Measurements from ENCODE around the gene ATP1B4. TPM values are rescaled to one million over a fixed set of nuclear protein-coding genes. Genes with fewer than 3 reads are reported as not detected.
"Not testable (repeated sequence)": the region's sequence is repeated elsewhere in the genome, so short reads cannot be mapped to it uniquely, and the experiment has no call there.

ATP1B4 gene
- not detected for polyA plus RNA-seq (2012; ENCODE audit: missing spikeins)

- no peak for FAIRE-seq
- TF ChIP-seq POLR2A (IDR thresholded peaks at IDR 0.05; ENCODE audit: low read depth, low read length) (no peak), POLR2AphosphoS5 (IDR thresholded peaks at IDR 0.05; ENCODE audit: low read depth, low read length) (no peak), TAF1 (IDR thresholded peaks at IDR 0.05; ENCODE audit: borderline replicate concordance, low read depth, low read length) (no peak)
- DNase-seq (ENCODE audit: insufficient read length): no peak
These were observed at the start of gene ATP1B4 for GRCh38 chrX:120361764-120362305. TSS of gene ATP1B4 (plus strand) at chrX:120362089. CDS start at chrX:120362169, 80 bp downstream.

- TF ChIP-seq POLR2AphosphoS5 (IDR thresholded peaks at IDR 0.05; ENCODE audit: low read depth, low read length) (no peak), POLR2A (IDR thresholded peaks at IDR 0.05; ENCODE audit: low read depth, low read length) (no peak), TAF1 (IDR thresholded peaks at IDR 0.05; ENCODE audit: borderline replicate concordance, low read depth, low read length) (no peak)
- FAIRE-seq: peak; percentile 44
- no peak for DNase-seq (ENCODE audit: insufficient read length)
These were observed 46.1 kb upstream of the ATP1B4 start for GRCh38 chrX:120315776-120316175.

GRCh38 chrX:120316587-120317283 lies 45.2 kb upstream of the ATP1B4 start:
- TF ChIP-seq POLR2A (IDR thresholded peaks at IDR 0.05; ENCODE audit: low read depth, low read length) (no peak), POLR2AphosphoS5 (IDR thresholded peaks at IDR 0.05; ENCODE audit: low read depth, low read length) (no peak), TAF1 (IDR thresholded peaks at IDR 0.05; ENCODE audit: borderline replicate concordance, low read depth, low read length) (no peak)
- DNase-seq (ENCODE audit: insufficient read length) (no peak), FAIRE-seq (no peak)

GRCh38 chrX:120318411-120318810 lies 43.5 kb upstream of the ATP1B4 start:
- TF ChIP-seq POLR2A (IDR thresholded peaks at IDR 0.05; ENCODE audit: low read depth, low read length) (no peak), POLR2AphosphoS5 (IDR thresholded peaks at IDR 0.05; ENCODE audit: low read depth, low read length) (no peak), TAF1 (IDR thresholded peaks at IDR 0.05; ENCODE audit: borderline replicate concordance, low read depth, low read length) (no peak)
- no peak for DNase-seq (ENCODE audit: insufficient read length)
- no peak for FAIRE-seq

GRCh38 chrX:120321520-120322281 lies 40.2 kb upstream of the ATP1B4 start:
- no peak for FAIRE-seq
- DNase-seq (ENCODE audit: insufficient read length): no peak
- TF ChIP-seq POLR2AphosphoS5 (IDR thresholded peaks at IDR 0.05; ENCODE audit: low read depth, low read length): no peak
- TF ChIP-seq POLR2A (IDR thresholded peaks at IDR 0.05; ENCODE audit: low read depth, low read length): no peak
- TF ChIP-seq TAF1 (IDR thresholded peaks at IDR 0.05; ENCODE audit: borderline replicate concordance, low read depth, low read length): no peak

- TF ChIP-seq TAF1 (IDR thresholded peaks at IDR 0.05; ENCODE audit: borderline replicate concordance, low read depth, low read length): no peak
- FAIRE-seq (no peak), DNase-seq (ENCODE audit: insufficient read length) (no peak)
These were observed 30.8 kb upstream of the ATP1B4 start for GRCh38 chrX:120331116-120331515.

- no peak for TF ChIP-seq POLR2A (IDR thresholded peaks at IDR 0.05; ENCODE audit: low read depth, low read length)
- FAIRE-seq: no peak
- DNase-seq (ENCODE audit: insufficient read length): no peak
These were observed 29.5 kb upstream of the ATP1B4 start for GRCh38 chrX:120332394-120332793.

GRCh38 chrX:120334151-120334550 lies 27.7 kb upstream of the ATP1B4 start:
- TF ChIP-seq POLR2AphosphoS5 (IDR thresholded peaks at IDR 0.05; ENCODE audit: low read depth, low read length): no peak
- TF ChIP-seq TAF1 (IDR thresholded peaks at IDR 0.05; ENCODE audit: borderline replicate concordance, low read depth, low read length): no peak
- TF ChIP-seq POLR2A (IDR thresholded peaks at IDR 0.05; ENCODE audit: low read depth, low read length): no peak
- FAIRE-seq: no peak
- DNase-seq (ENCODE audit: insufficient read length): no peak

- FAIRE-seq (no peak), DNase-seq (ENCODE audit: insufficient read length) (no peak)
- no peak for TF ChIP-seq TAF1 (IDR thresholded peaks at IDR 0.05; ENCODE audit: borderline replicate concordance, low read depth, low read length)
- TF ChIP-seq POLR2A (IDR thresholded peaks at IDR 0.05; ENCODE audit: low read depth, low read length): no peak
- TF ChIP-seq POLR2AphosphoS5 (IDR thresholded peaks at IDR 0.05; ENCODE audit: low read depth, low read length): no peak
These were observed 27.3 kb upstream of the ATP1B4 start for GRCh38 chrX:120334603-120335002.

GRCh38 chrX:120335289-120335688 lies 26.6 kb upstream of the ATP1B4 start:
- FAIRE-seq (no peak), DNase-seq (ENCODE audit: insufficient read length) (no peak)
- TF ChIP-seq POLR2AphosphoS5 (IDR thresholded peaks at IDR 0.05; ENCODE audit: low read depth, low read length): no peak
- TF ChIP-seq TAF1 (IDR thresholded peaks at IDR 0.05; ENCODE audit: borderline replicate concordance, low read depth, low read length): no peak
- no peak for TF ChIP-seq POLR2A (IDR thresholded peaks at IDR 0.05; ENCODE audit: low read depth, low read length)

- FAIRE-seq (no peak), DNase-seq (ENCODE audit: insufficient read length) (no peak)
- TF ChIP-seq TAF1 (IDR thresholded peaks at IDR 0.05; ENCODE audit: borderline replicate concordance, low read depth, low read length) (no peak), POLR2AphosphoS5 (IDR thresholded peaks at IDR 0.05; ENCODE audit: low read depth, low read length) (no peak), POLR2A (IDR thresholded peaks at IDR 0.05; ENCODE audit: low read depth, low read length) (no peak)
These were observed 25.0 kb upstream of the ATP1B4 start for GRCh38 chrX:120336899-120337298.

GRCh38 chrX:120344566-120344965 lies 17.3 kb upstream of the ATP1B4 start:
- FAIRE-seq: not testable (repeated sequence)

More at GRCh38 chrX:120344566-120344965, 17.3 kb upstream of the ATP1B4 start:
- not testable (repeated sequence) for DNase-seq (ENCODE audit: insufficient read length)
